ENCODE measurements around the gene GCNT2.

- TF ChIP-seq, protein P1, sequence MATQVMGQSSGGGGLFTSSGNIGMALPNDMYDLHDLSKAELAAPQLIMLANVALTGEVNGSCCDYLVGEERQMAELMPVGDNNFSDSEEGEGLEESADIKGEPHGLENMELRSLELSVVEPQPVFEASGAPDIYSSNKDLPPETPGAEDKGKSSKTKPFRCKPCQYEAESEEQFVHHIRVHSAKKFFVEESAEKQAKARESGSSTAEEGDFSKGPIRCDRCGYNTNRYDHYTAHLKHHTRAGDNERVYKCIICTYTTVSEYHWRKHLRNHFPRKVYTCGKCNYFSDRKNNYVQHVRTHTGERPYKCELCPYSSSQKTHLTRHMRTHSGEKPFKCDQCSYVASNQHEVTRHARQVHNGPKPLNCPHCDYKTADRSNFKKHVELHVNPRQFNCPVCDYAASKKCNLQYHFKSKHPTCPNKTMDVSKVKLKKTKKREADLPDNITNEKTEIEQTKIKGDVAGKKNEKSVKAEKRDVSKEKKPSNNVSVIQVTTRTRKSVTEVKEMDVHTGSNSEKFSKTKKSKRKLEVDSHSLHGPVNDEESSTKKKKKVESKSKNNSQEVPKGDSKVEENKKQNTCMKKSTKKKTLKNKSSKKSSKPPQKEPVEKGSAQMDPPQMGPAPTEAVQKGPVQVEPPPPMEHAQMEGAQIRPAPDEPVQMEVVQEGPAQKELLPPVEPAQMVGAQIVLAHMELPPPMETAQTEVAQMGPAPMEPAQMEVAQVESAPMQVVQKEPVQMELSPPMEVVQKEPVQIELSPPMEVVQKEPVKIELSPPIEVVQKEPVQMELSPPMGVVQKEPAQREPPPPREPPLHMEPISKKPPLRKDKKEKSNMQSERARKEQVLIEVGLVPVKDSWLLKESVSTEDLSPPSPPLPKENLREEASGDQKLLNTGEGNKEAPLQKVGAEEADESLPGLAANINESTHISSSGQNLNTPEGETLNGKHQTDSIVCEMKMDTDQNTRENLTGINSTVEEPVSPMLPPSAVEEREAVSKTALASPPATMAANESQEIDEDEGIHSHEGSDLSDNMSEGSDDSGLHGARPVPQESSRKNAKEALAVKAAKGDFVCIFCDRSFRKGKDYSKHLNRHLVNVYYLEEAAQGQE (IDR thresholded peaks at IDR 0.05; ENCODE audit: insufficient read depth in 1 of 2, low read depth in 2 of 2, low read length in 2 of 2) = no peak
- TF ChIP-seq POLR2AphosphoS5 (IDR thresholded peaks at IDR 0.05; ENCODE audit: low read depth, low read length) = peak; percentile 82
These were observed 138.7 kb downstream of the GCNT2 start for GRCh38 chr6:10659699-10660348.
